GM12878 (cell line): Measurements from ENCODE around the gene SEC16A. TPM values are rescaled to one million over a fixed set of nuclear protein-coding genes. Genes with fewer than 3 reads are reported as not detected.

Experiments
- ATAC-seq: fragments of 200-7000 bp; cut with Tn5 transposase; 3 replicates; pipeline ENCODE4 v1.9.1; 2020; ENCODE audit warnings: mild to moderate bottlenecking, moderate library complexity
- BruUV-seq: library from RNA; stranded (reverse); fragments of 400-500 nt; replicated peaks from 2 replicates; lab custom pipeline; 2021; lab: Mats Ljungman, UMichigan
- CTCF ChIA-PET: fragments of 300-600 bp; sonication (Branson Sonifier 250); formaldehyde crosslinking; extraction: SDS; loops from one replicate; lab custom pipeline; 2021; ENCODE audit warnings: inconsistent platforms; lab: Yijun Ruan, JAX
- POLR2A ChIA-PET: fragments of 350-600 bp; formaldehyde crosslinking; extraction: SDS; loops from one replicate; lab custom pipeline; 2021; ENCODE audit warnings: inconsistent platforms; lab: Charles Lee
- RAD21 ChIA-PET: fragments of 300-600 bp; sonication (Branson Sonifier 250); formaldehyde crosslinking; loops from one replicate; lab custom pipeline; 2023; ENCODE audit warnings: antibody characterized with exemption; ENCODE audit not compliant: unreplicated experiment; lab: Charles Lee
- SMC1A ChIA-PET: fragments of 300-600 bp; sonication (Branson Sonifier 250); formaldehyde crosslinking; loops from one replicate; lab custom pipeline; 2023; ENCODE audit not compliant: unreplicated experiment, uncharacterized antibody; lab: Charles Lee
- DNase-seq: peaks from one replicate; pipeline ENCODE4 v3.0.0-alpha.2; 2011; ENCODE audit warnings: low read depth, low spot score
- FAIRE-seq: peaks from 3 replicates; lab custom pipeline; 2011; peaks lifted over from hg19 to GRCh38; lab: Jason Lieb, UNC
- H2AFZ ChIP-seq: 2 replicates; pipeline ENCODE4 v1.6.0; 2011; ENCODE audit warnings: low read depth, low read length, control low read depth; ENCODE audit not compliant: control insufficient read depth
- H3K27ac ChIP-seq: 2 replicates; pipeline ENCODE4 v1.5.1; 2011; ENCODE audit warnings: control low read depth; ENCODE audit not compliant: control insufficient read depth, insufficient read depth
- H3K27me3 ChIP-seq, 2 experiments: replicated peaks in 1 of 2; 2 replicates each; pipeline versions ENCODE4 v1.6.0 to v1.6.1; 2011; ENCODE audit warnings: low read length in 1 of 2; ENCODE audit not compliant: control insufficient read depth in 2 of 2, insufficient read depth in 2 of 2
- H3K36me3 ChIP-seq, 2 experiments: 2 replicates each; pipeline ENCODE4 v1.5.1; 2011; ENCODE audit warnings: low read length in 1 of 2; ENCODE audit not compliant: control insufficient read depth in 2 of 2, insufficient read depth in 2 of 2
- H3K4me1 ChIP-seq: 2 replicates; pipeline ENCODE4 v1.6.1; 2011; ENCODE audit warnings: mild to moderate bottlenecking, low read length, moderate library complexity, mixed read lengths; ENCODE audit not compliant: control insufficient read depth, insufficient read depth
- H3K4me2 ChIP-seq: 2 replicates; pipeline ENCODE4 v1.6.0; 2011; ENCODE audit warnings: control low read depth; ENCODE audit not compliant: control insufficient read depth, insufficient read depth
- H3K4me3 ChIP-seq: fragments of 200-600 bp; sonication (generic); 2 replicates; pipeline ENCODE4 v1.5.1; 2016
- H3K79me2 ChIP-seq: 2 replicates; pipeline ENCODE4 v1.6.0; 2011; ENCODE audit warnings: low read length; ENCODE audit not compliant: control insufficient read depth, insufficient read depth
- H3K9ac ChIP-seq: 2 replicates; pipeline ENCODE4 v1.8.0; 2011; ENCODE audit warnings: low read length, control low read depth, mixed read lengths; ENCODE audit not compliant: control insufficient read depth, insufficient read depth
- H3K9me3 ChIP-seq: replicated peaks from 3 replicates; pipeline ENCODE4 v1.5.1; 2011; ENCODE audit warnings: mild to moderate bottlenecking, low read length; ENCODE audit not compliant: control insufficient read depth, insufficient read depth
- H4K20me1 ChIP-seq: 2 replicates; pipeline ENCODE4 v1.6.0; 2011; ENCODE audit not compliant: control insufficient read depth, insufficient read depth
- ATF7 ChIP-seq: fragments of 450-650 bp; IDR thresholded peaks from 2 replicates; pipeline ENCODE4 v1.6.1; 2016; ENCODE audit warnings: low read depth, mild to moderate bottlenecking
- HCFC1 ChIP-seq: fragments of 150-350 bp; IDR thresholded peaks from 2 replicates; pipeline ENCODE4 v1.6.1; 2014; ENCODE audit warnings: low read length
- HDAC6 ChIP-seq: fragments of 200-600 bp; sonication (generic); IDR thresholded peaks from one replicate; pipeline ENCODE4 v1.8.0; 2017; ENCODE audit warnings: antibody characterized with exemption; ENCODE audit not compliant: unreplicated experiment
- MAX ChIP-seq: IDR thresholded peaks from 2 replicates; pipeline ENCODE4 v1.6.1; 2012; ENCODE audit warnings: low read depth, low read length, improper control_type of control experiment
- MEF2A ChIP-seq: IDR thresholded peaks from 2 replicates; pipeline ENCODE4 v1.6.1; 2011; ENCODE audit warnings: low read depth, mild to moderate bottlenecking, low read length, moderate library complexity; ENCODE audit not compliant: insufficient read depth
- MYB ChIP-seq: fragments of 150-350 bp; IDR thresholded peaks from 2 replicates; pipeline ENCODE4 v1.6.1; 2014; ENCODE audit warnings: mild to moderate bottlenecking, low read depth, low read length, borderline replicate concordance
- PAX8 ChIP-seq: fragments of 450-650 bp; IDR thresholded peaks from 2 replicates; pipeline ENCODE4 v1.6.1; 2017; ENCODE audit warnings: mild to moderate bottlenecking, moderate library complexity
- POLR2A ChIP-seq: IDR thresholded peaks from 2 replicates; pipeline ENCODE4 v1.6.1; 2011; ENCODE audit warnings: low read depth, mild to moderate bottlenecking, low read length
- SMARCA5 ChIP-seq: fragments of 450-650 bp; IDR thresholded peaks from 2 replicates; pipeline ENCODE4 v1.6.1; 2017; ENCODE audit warnings: mild to moderate bottlenecking
- SREBF2 ChIP-seq: IDR thresholded peaks from 2 replicates; pipeline ENCODE4 v1.6.1; 2012; ENCODE audit warnings: mild to moderate bottlenecking, low read length
- TAF1 ChIP-seq: IDR thresholded peaks from 2 replicates; pipeline ENCODE4 v1.6.1; 2011; ENCODE audit warnings: mild to moderate bottlenecking, low read depth, low read length, borderline replicate concordance
- TCF12 ChIP-seq: IDR thresholded peaks from 2 replicates; pipeline ENCODE4 v1.6.1; 2011; ENCODE audit warnings: low read depth, mild to moderate bottlenecking, low read length
- TCF3 ChIP-seq: IDR thresholded peaks from 2 replicates; pipeline ENCODE4 v1.6.1; 2012; ENCODE audit warnings: low read depth, mild to moderate bottlenecking, low read length, borderline replicate concordance; ENCODE audit not compliant: insufficient read depth
- WGBS: methylation state at CpG from one replicate; pipeline ENCODE4 v1.1.6; 2016; ENCODE audit warnings: low lambda C conversion rate; ENCODE audit not compliant: insufficient replicate concordance, insufficient coverage; ENCODE audit errors: missing lambda C conversion rate; 5-methylcytosine and 5-hydroxymethylcytosine counted together
- in situ Hi-C: fragments of 300-500 bp; cut with MboI; formaldehyde crosslinking; loops from 9 replicates; pipeline ENCODE4 v1.14.3; 2018; ENCODE audit warnings: mixed read lengths
- intact Hi-C: fragments of 100-400 bp; cut with micrococcal nuclease; formaldehyde crosslinking; loops from one replicate; pipeline ENCODE4 v1.14.2; 2022; ENCODE audit not compliant: unreplicated experiment
- polyA plus RNA-seq, 11 experiments: library from polyadenylated mRNA; depleted of rRNA in 4 of 11; unstranded in 6 of 11; stranded (reverse) in 5 of 11; fragments of >200 nt; fragmentation: Nextera tagmentation in 4 of 11; fragmentation: Illumina TruSeq in 1 of 11; extraction: Ambion mirVana in 4 of 11; extraction: Trizol in 1 of 11; gene quantifications; 1 replicate in 1 of 11; 2 replicates in 10 of 11; pipeline versions ENCODE4 v1.2.1 to v1.2.3, GENCODE V29; 2011 to 2016; ENCODE audit warnings: inconsistent platforms in 2 of 11, missing spikeins in 2 of 11, low read depth in 1 of 11
- total RNA-seq, 4 experiments: library from RNA; depleted of rRNA in 3 of 4; stranded (reverse); fragments of >200 nt in 3 of 4; fragmentation: Illumina TruSeq in 1 of 4; extraction: Trizol in 1 of 4; gene quantifications; 2 replicates each; pipeline versions ENCODE4 v1.2.1 to v1.2.3, GENCODE V29; 2013 to 2021
- TF ChIP-seq, protein P1 (sequence below): IDR thresholded peaks from 2 replicates; pipeline ENCODE4 v1.6.1; 2011; ENCODE audit warnings: low read depth, low read length, improper control_type of control experiment, borderline replicate concordance
- TF ChIP-seq, protein P2 (sequence below): IDR thresholded peaks from 2 replicates; pipeline ENCODE4 v1.6.1; 2011; ENCODE audit warnings: borderline replicate concordance, low read depth, mild to moderate bottlenecking, moderate library complexity, mixed read lengths, low read length; ENCODE audit not compliant: insufficient read depth; ENCODE audit errors: extremely low read length

Gene SEC16A
- total and polyA plus RNA-seq, 10 of the 15 experiments (the other 5 are each of a cell fraction or from before 2014, with no cell fraction given): 9.9 to 59.1 (median 21.7) TPM

GRCh38 chr9:136521537-136521936 lies 38.7 kb upstream of the SEC16A start:
- H4K20me1 ChIP-seq: no peaks in the 10 kb centered on the region
- no peak for TF ChIP-seq ATF7
- no peak for TF ChIP-seq HCFC1
- no peak for TF ChIP-seq SMARCA5
- no peak for TF ChIP-seq HDAC6
- no peak overlapping the region for H3K27ac ChIP-seq
- no peak for FAIRE-seq
- H2AFZ ChIP-seq: no peak overlapping the region
- no peak overlapping the region for H3K4me3 ChIP-seq
- DNase-seq: no peak
- CTCF ChIA-PET: interaction anchor here (0.6 kb wide), 1 partner anchor 12 kb away, joined by 3 read pairs; no protein-coding TSS in a partner anchor
- no peak for ATAC-seq
- BruUV-seq: no TSS peak
- WGBS: 55% methylated on average over 7 of the region's 10 CpGs
- no peak overlapping the region for H3K9ac ChIP-seq
- no peaks in the 10 kb centered on the region for H3K27me3 ChIP-seq
- RAD21 ChIA-PET: no interaction called here
- intact Hi-C loops: no loop called here
- H3K79me2 ChIP-seq: no peaks in the 10 kb centered on the region
- H3K4me1 ChIP-seq: no peaks in the 10 kb centered on the region
- no peak overlapping the region for H3K4me2 ChIP-seq
- POLR2A ChIA-PET: interaction anchor here (0.6 to 0.7 kb wide), 2 partner anchors 25 to 57 kb away, joined by 3 to 9 read pairs; no protein-coding TSS in a partner anchor
- in situ Hi-C loops: no loop called here
- peaks cover 2 to 42% of the 10 kb centered on the region in 2 experiments; a peak in 2 of 4 replicates for H3K36me3 ChIP-seq
- no peaks in the 10 kb centered on the region for H3K9me3 ChIP-seq
- SMC1A ChIA-PET: interaction anchor here (1.1 kb wide), 1 partner anchor 17 kb away, joined by 3 read pairs; no protein-coding TSS in a partner anchor

DNA sequence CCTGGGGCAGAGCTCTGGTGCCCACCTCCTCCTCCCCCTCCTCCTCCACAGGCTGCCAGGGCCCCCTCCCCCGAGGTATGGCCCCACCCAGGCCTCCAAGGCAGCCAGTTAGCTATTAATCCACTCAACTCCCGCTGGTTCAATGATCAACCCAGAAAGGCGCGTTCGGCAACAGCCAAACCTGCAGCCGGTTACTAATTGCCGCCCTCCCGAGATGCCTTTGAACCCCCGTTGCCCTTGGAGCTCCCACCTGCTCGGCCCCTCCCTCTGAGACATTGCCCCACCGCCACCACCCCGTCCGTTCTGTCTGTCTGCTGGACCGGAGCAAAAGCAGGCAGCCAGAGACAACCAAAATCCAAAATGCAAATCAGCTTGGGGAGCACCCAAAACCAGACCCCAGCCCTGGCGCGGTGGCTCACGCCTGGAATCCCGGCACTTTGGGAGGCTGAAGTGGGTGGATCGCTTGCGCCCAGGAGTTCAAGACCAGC lies 37.3 kb upstream of the SEC16A start:
- ChIA-PET RAD21 (no interaction called here), POLR2A (no interaction called here), SMC1A (interaction anchor here (0.7 kb wide), 1 partner anchor 24 kb away, joined by 3 read pairs; no protein-coding TSS in a partner anchor), CTCF (interaction anchor here (0.6 kb wide), 1 partner anchor 11 kb away, joined by 3 read pairs; no protein-coding TSS in a partner anchor)
- Histone ChIP-seq H2AFZ (no peak overlapping the region), H3K4me1 (no peaks in the 10 kb centered on the region), H3K27me3 (no peaks in the 10 kb centered on the region), H3K27ac (no peak overlapping the region), H3K36me3 (peaks cover 2 to 56% of the 10 kb centered on the region in 2 experiments; a peak in 2 of 4 replicates), H4K20me1 (no peaks in the 10 kb centered on the region), H3K9me3 (no peaks in the 10 kb centered on the region), H3K9ac (no peak overlapping the region), H3K79me2 (no peaks in the 10 kb centered on the region), H3K4me2 (no peak overlapping the region), H3K4me3 (no peak overlapping the region)
- intact Hi-C loops: no loop called here
- DNase-seq (no peak), FAIRE-seq (no peak), ATAC-seq (no peak)
- in situ Hi-C loops: no loop called here
- WGBS: 67% methylated on average over 18 of the region's 20 CpGs
- BruUV-seq: no TSS peak
- TF ChIP-seq MEF2A: no peak
- TF ChIP-seq, protein P1, sequence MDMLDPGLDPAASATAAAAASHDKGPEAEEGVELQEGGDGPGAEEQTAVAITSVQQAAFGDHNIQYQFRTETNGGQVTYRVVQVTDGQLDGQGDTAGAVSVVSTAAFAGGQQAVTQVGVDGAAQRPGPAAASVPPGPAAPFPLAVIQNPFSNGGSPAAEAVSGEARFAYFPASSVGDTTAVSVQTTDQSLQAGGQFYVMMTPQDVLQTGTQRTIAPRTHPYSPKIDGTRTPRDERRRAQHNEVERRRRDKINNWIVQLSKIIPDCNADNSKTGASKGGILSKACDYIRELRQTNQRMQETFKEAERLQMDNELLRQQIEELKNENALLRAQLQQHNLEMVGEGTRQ: no peak
- TF ChIP-seq TCF12: no peak
- no peak for TF ChIP-seq MAX
- no peak for TF ChIP-seq POLR2A
- TF ChIP-seq, protein P2, sequence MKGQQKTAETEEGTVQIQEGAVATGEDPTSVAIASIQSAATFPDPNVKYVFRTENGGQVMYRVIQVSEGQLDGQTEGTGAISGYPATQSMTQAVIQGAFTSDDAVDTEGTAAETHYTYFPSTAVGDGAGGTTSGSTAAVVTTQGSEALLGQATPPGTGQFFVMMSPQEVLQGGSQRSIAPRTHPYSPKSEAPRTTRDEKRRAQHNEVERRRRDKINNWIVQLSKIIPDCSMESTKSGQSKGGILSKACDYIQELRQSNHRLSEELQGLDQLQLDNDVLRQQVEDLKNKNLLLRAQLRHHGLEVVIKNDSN: no peak
- TF ChIP-seq TCF3: no peak
- no peak for TF ChIP-seq MYB
- TF ChIP-seq TAF1: no peak
- no peak for TF ChIP-seq SREBF2
- TF ChIP-seq PAX8: no peak
